Fibroblast of lung (primary cell): ENCODE results near the gene IL20RB. TPM values are rescaled to one million over a fixed set of nuclear protein-coding genes. Genes with fewer than 3 reads are reported as not detected.

Experiments used
- DNase-seq, 2 donors: peaks; one replicate each; pipeline versions ENCODE4 v3.0.0 to v3.0.0-alpha.2; 2010; ENCODE audit warnings: low read depth in 2 of 2
- H2AFZ ChIP-seq: 2 replicates; pipeline ENCODE4 v1.5.1; 2012; ENCODE audit warnings: low read length, control low read depth, inconsistent platforms
- H3K27ac ChIP-seq: 2 replicates; pipeline ENCODE4 v1.5.1; 2011; ENCODE audit warnings: low read length, control low read depth; ENCODE audit not compliant: insufficient read depth
- H3K27me3 ChIP-seq: 2 replicates; pipeline ENCODE4 v1.5.1; 2011; ENCODE audit warnings: mild to moderate bottlenecking, low read length; ENCODE audit not compliant: control insufficient read depth, insufficient read depth
- H3K36me3 ChIP-seq: 2 replicates; pipeline ENCODE4 v1.5.1; 2011; ENCODE audit warnings: low read length; ENCODE audit not compliant: control insufficient read depth, insufficient read depth
- H3K4me1 ChIP-seq: 2 replicates; pipeline ENCODE4 v1.5.1; 2011; ENCODE audit warnings: low read length; ENCODE audit not compliant: control insufficient read depth, insufficient read depth; ENCODE audit errors: extremely low read depth
- H3K4me2 ChIP-seq: 2 replicates; pipeline ENCODE4 v1.5.1; 2011; ENCODE audit warnings: low read length, control low read depth; ENCODE audit not compliant: insufficient read depth; ENCODE audit errors: extremely low read depth
- H3K4me3 ChIP-seq, 4 experiments: fragments of 200-600 bp in 1 of 4; sonication (generic) in 1 of 4; replicated peaks in 1 of 4; 2 replicates each; pipeline ENCODE4 v1.5.1; 2011 to 2016; ENCODE audit warnings: low read length in 4 of 4, low read depth in 3 of 4, mild to moderate bottlenecking in 3 of 4, control low read depth in 2 of 4, inconsistent platforms in 1 of 4, mixed read lengths in 1 of 4; ENCODE audit not compliant: insufficient read depth in 1 of 4; ENCODE audit errors: control extremely low read depth in 1 of 4
- H3K79me2 ChIP-seq: 2 replicates; pipeline ENCODE4 v1.5.1; 2012; ENCODE audit warnings: mild to moderate bottlenecking, low read length, inconsistent platforms; ENCODE audit not compliant: control insufficient read depth, insufficient read depth
- H3K9ac ChIP-seq: 2 replicates; pipeline ENCODE4 v1.5.1; 2011; ENCODE audit warnings: mild to moderate bottlenecking, low read length, control low read depth; ENCODE audit not compliant: insufficient read depth
- H3K9me3 ChIP-seq: 2 replicates; pipeline ENCODE4 v1.5.1; 2012; ENCODE audit warnings: low read depth, low read length; ENCODE audit not compliant: control insufficient read depth, insufficient read depth
- H4K20me1 ChIP-seq: 2 replicates; pipeline ENCODE4 v1.5.1; 2011; ENCODE audit warnings: low read length; ENCODE audit not compliant: control insufficient read depth, insufficient read depth; ENCODE audit errors: extremely low read depth
- CTCF ChIP-seq, 2 donors: IDR thresholded peaks in 1 of 2; conservative IDR thresholded peaks in 1 of 2; 1 replicate in 1 of 2; 2 replicates in 1 of 2; pipeline ENCODE4 v1.5.1; 2011 to 2012; ENCODE audit warnings: low read length in 2 of 2, control low read depth in 1 of 2, inconsistent platforms in 1 of 2, low read depth in 1 of 2, mild to moderate bottlenecking in 1 of 2
- EZH2 ChIP-seq: IDR thresholded peaks from 2 replicates; pipeline ENCODE4 v1.5.1; 2012; ENCODE audit warnings: low read length, control low read depth, mild to moderate bottlenecking; ENCODE audit errors: missing control alignments
- polyA plus RNA-seq, 2 donors: library from polyadenylated mRNA; depleted of rRNA in 1 of 2; stranded (reverse) in 1 of 2; unstranded in 1 of 2; fragments of >200 nt; gene quantifications; 2 replicates each; pipeline ENCODE4 v1.2.1, GENCODE V29; 2011 to 2012; ENCODE audit warnings: missing spikeins in 1 of 2
- total RNA-seq: library from RNA; depleted of rRNA; stranded (reverse); fragments of >200 nt; gene quantifications from 2 replicates; pipeline ENCODE4 v1.2.1, GENCODE V29; 2014

Gene IL20RB
- total and polyA plus RNA-seq, 2 donors (not counting 1 experiment from before 2014, with no cell fraction given) = 1.9 to 3.0 TPM

GRCh38 chr3:136910697-136911096 lies 47.1 kb upstream of the IL20RB start:
- TF ChIP-seq EZH2 = no peak
- no peak for TF ChIP-seq CTCF (conservative IDR thresholded peaks at IDR 0.05 in 1 of 2, IDR thresholded peaks at IDR 0.05 in 1 of 2; ENCODE audit: low read depth in 1 of 2, low read length in 2 of 2)
- Histone ChIP-seq H3K4me3 (no peak overlapping the region), H3K4me1 (no peaks in the 10 kb centered on the region), H3K27me3 (no peaks in the 10 kb centered on the region), H3K36me3 (no peaks in the 10 kb centered on the region), H3K9me3 (no peaks in the 10 kb centered on the region), H3K27ac (no peak overlapping the region), H3K79me2 (peaks cover 68% of the 10 kb centered on the region), H2AFZ (no peak overlapping the region), H4K20me1 (no peaks in the 10 kb centered on the region), H3K4me2 (no peak overlapping the region), H3K9ac (no peak overlapping the region)
- peak; percentile 10 to 17 for DNase-seq

DNA sequence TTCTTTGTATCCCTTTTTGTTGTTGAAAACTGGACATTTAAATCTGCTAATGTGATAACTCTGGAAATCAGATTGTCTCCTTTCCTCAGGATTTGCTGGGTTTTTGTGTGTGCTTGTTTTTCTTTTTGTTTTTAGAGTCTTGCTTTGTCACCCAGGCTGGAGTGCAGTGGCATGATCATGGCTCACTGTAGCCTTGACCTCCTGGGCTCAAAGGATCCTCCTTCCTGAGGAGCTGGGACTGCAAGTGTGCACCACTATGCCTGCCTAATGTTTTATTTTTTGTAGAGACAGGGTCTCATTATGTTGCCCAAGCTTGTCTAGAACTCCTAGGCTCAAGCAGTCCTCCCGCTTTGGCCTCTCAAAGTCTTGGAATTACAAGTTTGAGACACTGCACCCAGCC lies 44.6 kb upstream of the IL20RB start:
- Histone ChIP-seq H3K9ac (no peak overlapping the region), H3K4me1 (no peaks in the 10 kb centered on the region), H3K27ac (no peak overlapping the region), H2AFZ (no peak overlapping the region), H3K36me3 (no peaks in the 10 kb centered on the region), H3K27me3 (no peaks in the 10 kb centered on the region), H4K20me1 (no peaks in the 10 kb centered on the region), H3K4me2 (no peak overlapping the region), H3K4me3 (no peak overlapping the region), H3K79me2 (peaks cover 61% of the 10 kb centered on the region), H3K9me3 (no peaks in the 10 kb centered on the region)
- TF ChIP-seq EZH2 (no peak), CTCF (conservative IDR thresholded peaks at IDR 0.05 in 1 of 2, IDR thresholded peaks at IDR 0.05 in 1 of 2; ENCODE audit: low read depth in 1 of 2, low read length in 2 of 2) (no peak)
- DNase-seq = no peak

DNA sequence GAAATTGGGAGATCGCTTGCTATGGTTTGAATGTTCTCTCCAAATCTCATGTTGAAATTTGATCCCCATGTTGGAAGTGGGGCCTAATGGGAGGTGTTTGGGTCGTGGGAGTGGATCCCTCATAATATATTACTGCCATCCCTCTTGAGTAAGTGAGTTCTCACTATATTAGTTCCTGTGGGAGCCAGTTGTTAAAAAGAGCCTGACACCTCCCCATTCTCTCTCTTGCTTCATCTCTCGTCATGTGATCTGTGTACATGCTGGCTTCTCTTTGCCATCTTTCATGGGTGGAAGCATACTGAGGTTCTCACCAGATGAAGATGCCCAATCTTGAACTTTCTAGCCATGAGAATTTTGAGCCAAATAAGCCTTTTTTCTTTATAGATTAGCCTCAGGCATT lies 43.0 kb upstream of the IL20RB start:
- no peak overlapping the region for H3K4me3 ChIP-seq
- H3K27me3 ChIP-seq = no peaks in the 10 kb centered on the region
- H2AFZ ChIP-seq = no peak overlapping the region
- no peaks in the 10 kb centered on the region for H3K36me3 ChIP-seq
- H3K27ac ChIP-seq = no peak overlapping the region
- H3K4me2 ChIP-seq = no peak overlapping the region
- H3K79me2 ChIP-seq = peaks cover 60% of the 10 kb centered on the region
- no peaks in the 10 kb centered on the region for H3K9me3 ChIP-seq
- H3K4me1 ChIP-seq = no peaks in the 10 kb centered on the region
- TF ChIP-seq EZH2 (no peak), CTCF (conservative IDR thresholded peaks at IDR 0.05 in 1 of 2, IDR thresholded peaks at IDR 0.05 in 1 of 2; ENCODE audit: low read depth in 1 of 2, low read length in 2 of 2) (no peak)
- no peak overlapping the region for H3K9ac ChIP-seq
- no peaks in the 10 kb centered on the region for H4K20me1 ChIP-seq
- no peak for DNase-seq
